Endodermal cell (in vitro differentiated cells): ENCODE measurements around the gene EIF4G1. TPM values are rescaled to one million over a fixed set of nuclear protein-coding genes. Genes with fewer than 3 reads are reported as not detected.
A peak's percentile ranks its signal among the peaks of the same experiment; 100 is the strongest.

Experiments used
- DNase-seq: peaks from one replicate; pipeline ENCODE4 v3.0.0-alpha.2; 2017
- H3K27ac ChIP-seq: 2 replicates; pipeline ENCODE4 v1.5.1; 2013; ENCODE audit warnings: mild to moderate bottlenecking, low read depth, low read length, moderate library complexity
- H3K27me3 ChIP-seq: 2 replicates; pipeline ENCODE4 v1.6.1; 2013; ENCODE audit warnings: mild to moderate bottlenecking, low read length, moderate library complexity; ENCODE audit not compliant: insufficient read depth, control insufficient read depth, poor library complexity, severe bottlenecking
- H3K36me3 ChIP-seq: 2 replicates; pipeline ENCODE4 v1.7.0; 2013; ENCODE audit warnings: mild to moderate bottlenecking, low read length, moderate library complexity; ENCODE audit not compliant: control insufficient read depth, insufficient read depth
- H3K4me1 ChIP-seq: one replicate; pipeline ENCODE4 v1.7.0; 2013; ENCODE audit warnings: low read length; ENCODE audit not compliant: control insufficient read depth, insufficient read depth
- H3K4me3 ChIP-seq: 2 replicates; pipeline ENCODE4 v1.5.1; 2013; ENCODE audit warnings: mild to moderate bottlenecking, low read length, moderate library complexity
- H3K9ac ChIP-seq: 2 replicates; pipeline ENCODE4 v1.6.1; 2013; ENCODE audit warnings: mild to moderate bottlenecking, low read length, moderate library complexity; ENCODE audit not compliant: poor library complexity, severe bottlenecking; ENCODE audit errors: extremely low read depth
- H3K9me3 ChIP-seq: 2 replicates; pipeline ENCODE4 v1.6.1; 2013; ENCODE audit warnings: mild to moderate bottlenecking, low read length, moderate library complexity; ENCODE audit not compliant: control insufficient read depth
- H3K27ac Mint-ChIP-seq: 2 replicates; pipeline ENCODE4 v1.8.0; 2020; ENCODE audit warnings: mixed read lengths
- H3K27me3 Mint-ChIP-seq: 2 replicates; pipeline ENCODE4 v1.8.0; 2021; ENCODE audit warnings: mild to moderate bottlenecking, mixed read lengths; ENCODE audit not compliant: insufficient read depth
- H3K36me3 Mint-ChIP-seq: 2 replicates; pipeline ENCODE4 v1.8.0; 2020; ENCODE audit warnings: low read depth, mixed read lengths
- H3K4me1 Mint-ChIP-seq: 2 replicates; pipeline ENCODE4 v1.8.0; 2020; ENCODE audit warnings: mixed read lengths
- H3K4me3 Mint-ChIP-seq: 2 replicates; pipeline ENCODE4 v1.8.0; 2020; ENCODE audit warnings: mild to moderate bottlenecking, moderate library complexity, mixed read lengths
- H3K9me3 Mint-ChIP-seq: 2 replicates; pipeline ENCODE4 v1.8.0; 2020; ENCODE audit warnings: mild to moderate bottlenecking, mixed read lengths
- WGBS, 2 experiments: methylation state at CpG; one replicate each; pipeline versions ENCODE4 v1.1.5 to v1.1.7; 2013; ENCODE audit warnings: missing lambda C conversion rate in 2 of 2, mixed read lengths in 1 of 2; ENCODE audit not compliant: insufficient coverage in 1 of 2, insufficient read length in 1 of 2; 5-methylcytosine and 5-hydroxymethylcytosine counted together
- total RNA-seq, 2 donors: library from RNA; stranded (reverse); fragmentation: NEBNext Ultra II Directional in 1 of 2; extraction: Animal tissue kit (Norgen Biotek cat#: 25700) in 1 of 2; gene quantifications; 2 replicates in 1 of 2; 3 replicates in 1 of 2; pipeline ENCODE4 v1.2.1, GENCODE V29; 2021
- TF ChIP-seq, protein P1 (sequence below): fragments of 200-600 bp; sonication (generic); conservative IDR thresholded peaks from 2 replicates; pipeline ENCODE4 v1.5.0; 2021; ENCODE audit warnings: antibody characterized with exemption, mild to moderate bottlenecking

EIF4G1 gene
- total RNA-seq, 2 donors from 2014 or later: 408 to 475 TPM

DNA sequence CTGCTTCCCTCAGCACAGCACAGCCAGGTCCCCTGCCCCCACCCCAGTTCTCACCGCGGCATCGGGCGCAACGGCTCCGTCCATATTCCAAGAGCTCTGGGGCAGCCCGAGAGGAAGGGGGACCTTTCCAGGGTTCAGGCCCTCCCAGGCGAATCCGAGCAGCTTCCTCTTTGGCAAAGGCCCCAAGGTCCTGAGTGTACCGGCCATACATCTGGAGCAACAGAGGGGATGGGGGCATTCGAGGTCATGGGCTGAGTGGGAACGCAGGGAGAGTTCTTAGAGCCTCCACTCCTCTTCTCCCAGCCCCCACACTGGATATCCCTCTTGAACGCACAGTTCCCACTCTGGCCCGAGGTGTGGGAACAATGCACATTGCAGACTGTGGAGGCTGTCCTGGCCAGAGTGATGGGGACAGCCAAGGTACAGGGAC is 44.5 kb downstream of the EIF4G1 start:
- Histone ChIP-seq H3K4me3 (no peak overlapping the region), H3K9me3 (no peaks in the 10 kb centered on the region), H3K36me3 (peaks cover 38% of the 10 kb centered on the region), H3K4me1 (no peaks in the 10 kb centered on the region), H3K9ac (no peak overlapping the region), H3K27ac (no peak overlapping the region), H3K27me3 (no peaks in the 10 kb centered on the region)
- H3K27me3 Mint-ChIP-seq: peaks cover 2% of the 10 kb centered on the region
- DNase-seq: no peak
- H3K27ac Mint-ChIP-seq: no peak overlapping the region
- peaks cover 22% of the 10 kb centered on the region for H3K4me1 Mint-ChIP-seq
- TF ChIP-seq, protein P1, sequence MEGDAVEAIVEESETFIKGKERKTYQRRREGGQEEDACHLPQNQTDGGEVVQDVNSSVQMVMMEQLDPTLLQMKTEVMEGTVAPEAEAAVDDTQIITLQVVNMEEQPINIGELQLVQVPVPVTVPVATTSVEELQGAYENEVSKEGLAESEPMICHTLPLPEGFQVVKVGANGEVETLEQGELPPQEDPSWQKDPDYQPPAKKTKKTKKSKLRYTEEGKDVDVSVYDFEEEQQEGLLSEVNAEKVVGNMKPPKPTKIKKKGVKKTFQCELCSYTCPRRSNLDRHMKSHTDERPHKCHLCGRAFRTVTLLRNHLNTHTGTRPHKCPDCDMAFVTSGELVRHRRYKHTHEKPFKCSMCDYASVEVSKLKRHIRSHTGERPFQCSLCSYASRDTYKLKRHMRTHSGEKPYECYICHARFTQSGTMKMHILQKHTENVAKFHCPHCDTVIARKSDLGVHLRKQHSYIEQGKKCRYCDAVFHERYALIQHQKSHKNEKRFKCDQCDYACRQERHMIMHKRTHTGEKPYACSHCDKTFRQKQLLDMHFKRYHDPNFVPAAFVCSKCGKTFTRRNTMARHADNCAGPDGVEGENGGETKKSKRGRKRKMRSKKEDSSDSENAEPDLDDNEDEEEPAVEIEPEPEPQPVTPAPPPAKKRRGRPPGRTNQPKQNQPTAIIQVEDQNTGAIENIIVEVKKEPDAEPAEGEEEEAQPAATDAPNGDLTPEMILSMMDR: no peak
- H3K9me3 Mint-ChIP-seq: no peaks in the 10 kb centered on the region
- peaks cover 26% of the 10 kb centered on the region for H3K36me3 Mint-ChIP-seq
- peak overlapping the region; percentile 86 for H3K4me3 Mint-ChIP-seq
- 94 to 97% methylated on average over 5 to 14 of the region's 14 CpGs for WGBS, 2 experiments

DNA sequence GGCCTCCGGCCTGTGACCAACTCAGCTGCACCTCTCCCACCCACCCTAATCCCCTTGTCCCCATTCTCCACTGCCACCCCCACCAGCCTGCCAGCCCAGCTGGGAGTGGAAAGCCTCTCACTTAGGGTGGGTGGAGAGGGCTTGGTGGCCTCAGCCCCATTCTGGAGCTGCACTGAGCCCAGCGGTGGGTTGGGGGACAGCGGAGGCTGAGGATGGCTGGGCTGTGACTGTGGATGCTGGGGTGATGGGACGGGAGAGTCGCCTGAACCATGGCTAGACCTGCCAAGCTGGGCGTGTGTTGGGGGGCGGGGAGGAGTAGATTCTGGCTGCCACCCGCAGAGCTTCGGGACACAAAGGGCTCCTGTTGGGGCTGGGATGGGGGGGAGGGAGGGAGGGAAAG is 45.2 kb downstream of the EIF4G1 start:
- Histone ChIP-seq H3K27ac (no peak overlapping the region), H3K36me3 (peaks cover 39% of the 10 kb centered on the region), H3K27me3 (no peaks in the 10 kb centered on the region), H3K4me3 (peak overlapping the region; percentile 97), H3K9me3 (no peaks in the 10 kb centered on the region), H3K9ac (no peak overlapping the region), H3K4me1 (no peaks in the 10 kb centered on the region)
- Mint-ChIP-seq H3K27me3 (peaks cover 2% of the 10 kb centered on the region), H3K4me3 (peak overlapping the region; percentile 86), H3K27ac (no peak overlapping the region), H3K36me3 (peaks cover 30% of the 10 kb centered on the region), H3K9me3 (no peaks in the 10 kb centered on the region), H3K4me1 (peaks cover 26% of the 10 kb centered on the region)
- TF ChIP-seq, protein P1: no peak
- DNase-seq: no peak
- 38% methylated on average over 9 of the region's 9 CpGs; no CpG with 5 or more reads in 1 of the 2 experiments for WGBS, 2 experiments

DNA sequence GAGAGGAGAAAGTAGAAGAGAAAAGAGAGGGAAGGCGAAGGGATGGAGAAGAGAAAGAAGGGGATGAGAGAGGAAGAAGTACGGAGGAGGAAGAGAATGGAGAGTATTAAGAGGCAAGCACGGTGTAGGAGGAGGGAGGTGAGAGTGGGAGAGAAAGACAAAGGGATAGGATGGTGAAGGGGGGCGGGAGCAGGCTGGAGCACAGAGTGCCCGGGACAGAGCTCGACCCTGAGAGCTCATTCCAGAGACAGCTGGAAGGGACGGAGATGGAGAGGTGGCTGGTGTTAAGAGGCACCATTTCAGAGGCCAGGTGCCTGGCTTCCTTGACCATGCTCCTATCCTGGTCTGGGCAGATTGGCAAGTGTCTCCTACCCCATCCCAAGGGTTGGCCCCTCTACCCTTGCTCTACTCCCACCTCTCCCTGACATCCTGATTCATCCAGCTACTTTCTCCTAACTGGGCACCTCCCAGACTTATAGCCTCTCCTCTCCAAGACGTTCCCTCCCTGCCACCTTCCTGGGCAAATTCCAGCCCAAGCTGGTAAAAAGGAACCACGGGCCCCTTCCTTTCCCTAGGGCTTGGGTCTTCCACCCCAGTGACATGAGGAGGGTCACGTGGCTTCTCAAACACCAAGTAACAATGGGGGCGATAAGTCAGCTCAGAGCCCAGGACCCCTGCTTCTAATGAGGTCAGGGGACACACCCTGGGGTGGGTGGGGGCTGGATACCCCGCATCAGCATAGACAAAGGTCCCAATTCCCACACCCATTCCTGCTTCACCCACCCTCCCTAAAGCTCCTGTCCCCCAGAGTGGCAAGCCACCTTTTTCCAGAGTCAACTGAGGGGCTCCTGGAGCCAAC is 45.9 kb downstream of the EIF4G1 start:
- no peaks in the 10 kb centered on the region for H3K4me1 ChIP-seq
- no peak for DNase-seq
- H3K27ac Mint-ChIP-seq: peak overlapping the region; percentile 68
- peaks cover 33% of the 10 kb centered on the region for H3K36me3 Mint-ChIP-seq
- peaks cover 2% of the 10 kb centered on the region for H3K27me3 Mint-ChIP-seq
- peak overlapping the region; percentile 86 for H3K4me3 Mint-ChIP-seq
- H3K27me3 ChIP-seq: no peaks in the 10 kb centered on the region
- H3K27ac ChIP-seq: no peak overlapping the region
- H3K4me3 ChIP-seq: peak overlapping the region; percentile 97
- WGBS, 2 experiments: 33 to 43% methylated on average over 7 to 12 of the region's 12 CpGs
- H3K9me3 ChIP-seq: no peaks in the 10 kb centered on the region
- H3K4me1 Mint-ChIP-seq: peaks cover 27% of the 10 kb centered on the region
- H3K9ac ChIP-seq: peak overlapping the region; percentile 34
- no peaks in the 10 kb centered on the region for H3K9me3 Mint-ChIP-seq
- TF ChIP-seq, protein P1: no peak
- H3K36me3 ChIP-seq: peaks cover 40% of the 10 kb centered on the region
